Sigmoid colon (tissue), 4 donors: ENCODE measurements around the gene HMX1.

ENCODE experiments used
- EP300 ChIP-seq, 4 donors: sonication (generic); formaldehyde crosslinking; IDR thresholded peaks; one replicate each; pipeline ENCODE4 v1.6.1; 2017; ENCODE audit warnings: antibody characterized with exemption in 4 of 4
- POLR2A ChIP-seq, 2 donors: fragments of 450-650 bp; IDR thresholded peaks; one replicate each; pipeline ENCODE4 v1.6.1; 2016; ENCODE audit warnings: antibody characterized with exemption in 2 of 2, mild to moderate bottlenecking in 2 of 2, moderate library complexity in 2 of 2
- POLR2AphosphoS5 ChIP-seq, 4 donors: sonication (generic); formaldehyde crosslinking; IDR thresholded peaks; one replicate each; pipeline ENCODE4 v1.6.1; 2017; ENCODE audit warnings: antibody characterized with exemption in 4 of 4
- TF ChIP-seq, protein P1 (sequence below), 4 experiments: fragments of 450-650 bp in 3 of 4; fragments of 200-600 bp in 1 of 4; IDR thresholded peaks; one replicate each; pipeline ENCODE4 v1.5.1; 2016 to 2019; ENCODE audit warnings: antibody characterized with exemption in 4 of 4, mild to moderate bottlenecking in 3 of 4, moderate library complexity in 2 of 4

DNA sequence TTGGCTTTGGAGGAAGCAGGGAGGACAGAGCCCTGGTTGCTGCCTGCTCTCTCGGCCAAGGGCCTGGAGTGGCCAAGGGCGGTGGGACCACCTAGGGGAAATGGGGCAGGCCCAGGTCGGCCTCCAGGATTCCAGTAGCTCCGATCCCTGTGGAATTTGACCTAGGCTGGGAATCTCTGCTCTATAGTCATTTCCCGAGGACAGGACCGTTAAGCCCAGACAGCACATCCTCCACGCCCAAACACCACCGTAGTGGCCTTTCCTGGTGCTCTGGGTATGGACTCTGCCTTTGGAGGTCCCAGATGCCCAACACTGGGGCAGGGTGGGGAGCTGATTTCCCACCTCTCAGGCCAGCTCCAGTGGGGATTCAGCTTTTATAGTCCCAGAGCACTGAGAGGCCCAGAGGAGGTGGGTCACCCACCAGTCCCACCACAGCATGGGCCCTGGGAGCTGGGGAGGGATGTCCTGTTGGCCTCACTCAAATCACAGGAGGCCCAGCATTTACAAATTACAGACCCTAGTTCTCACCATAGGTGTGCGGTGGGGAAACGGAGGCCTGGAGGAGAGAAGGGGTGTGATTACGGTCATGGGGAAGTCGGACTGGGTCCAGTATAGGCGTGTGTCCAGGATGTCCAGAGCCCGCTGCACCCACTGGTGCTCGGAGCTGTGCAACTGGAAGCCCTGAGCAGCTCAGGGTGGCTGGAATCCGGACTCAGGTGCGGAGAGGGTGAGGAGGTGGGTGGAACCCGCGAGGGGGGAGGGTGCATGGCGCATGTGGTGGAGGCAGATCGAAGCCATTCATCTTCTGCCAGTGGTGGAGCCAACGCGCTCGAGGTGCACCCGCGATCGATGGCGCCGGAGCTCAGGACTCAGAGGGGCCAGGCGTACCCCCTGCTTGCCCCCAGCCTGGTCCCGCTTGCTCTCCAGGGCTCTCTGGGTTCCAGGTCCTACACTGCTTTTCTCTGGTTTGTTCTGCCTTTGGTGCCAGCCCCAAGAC, 7.7 kb downstream of the HMX1 start:
- TF ChIP-seq, protein P1, sequence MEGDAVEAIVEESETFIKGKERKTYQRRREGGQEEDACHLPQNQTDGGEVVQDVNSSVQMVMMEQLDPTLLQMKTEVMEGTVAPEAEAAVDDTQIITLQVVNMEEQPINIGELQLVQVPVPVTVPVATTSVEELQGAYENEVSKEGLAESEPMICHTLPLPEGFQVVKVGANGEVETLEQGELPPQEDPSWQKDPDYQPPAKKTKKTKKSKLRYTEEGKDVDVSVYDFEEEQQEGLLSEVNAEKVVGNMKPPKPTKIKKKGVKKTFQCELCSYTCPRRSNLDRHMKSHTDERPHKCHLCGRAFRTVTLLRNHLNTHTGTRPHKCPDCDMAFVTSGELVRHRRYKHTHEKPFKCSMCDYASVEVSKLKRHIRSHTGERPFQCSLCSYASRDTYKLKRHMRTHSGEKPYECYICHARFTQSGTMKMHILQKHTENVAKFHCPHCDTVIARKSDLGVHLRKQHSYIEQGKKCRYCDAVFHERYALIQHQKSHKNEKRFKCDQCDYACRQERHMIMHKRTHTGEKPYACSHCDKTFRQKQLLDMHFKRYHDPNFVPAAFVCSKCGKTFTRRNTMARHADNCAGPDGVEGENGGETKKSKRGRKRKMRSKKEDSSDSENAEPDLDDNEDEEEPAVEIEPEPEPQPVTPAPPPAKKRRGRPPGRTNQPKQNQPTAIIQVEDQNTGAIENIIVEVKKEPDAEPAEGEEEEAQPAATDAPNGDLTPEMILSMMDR (IDR thresholded peaks at IDR 0.05) = no peak
- TF ChIP-seq POLR2AphosphoS5 (IDR thresholded peaks at IDR 0.05) (no peak), POLR2A (IDR thresholded peaks at IDR 0.05) (no peak), EP300 (IDR thresholded peaks at IDR 0.05) (no peak)
